Trophoblast cell (in vitro differentiated cells and primary cell): ENCODE data around the gene TTC21B.

Experiments used
- DNase-seq, 2 donors: peaks; one replicate each; pipeline ENCODE4 v3.0.0-alpha.2; 2016
- H2AFZ ChIP-seq: 2 replicates; pipeline ENCODE4 v1.6.1; 2013; ENCODE audit warnings: low read length, moderate library complexity, mild to moderate bottlenecking; ENCODE audit not compliant: insufficient read depth, poor library complexity
- H2AK5ac ChIP-seq: 2 replicates; pipeline ENCODE4 v1.6.1; 2013; ENCODE audit warnings: mild to moderate bottlenecking, low read length
- H2BK120ac ChIP-seq: 2 replicates; pipeline ENCODE4 v1.6.1; 2013; ENCODE audit warnings: low read length, mild to moderate bottlenecking, moderate library complexity; ENCODE audit not compliant: insufficient read depth, poor library complexity
- H2BK12ac ChIP-seq: 2 replicates; pipeline ENCODE4 v1.6.1; 2013; ENCODE audit warnings: mild to moderate bottlenecking, low read length, moderate library complexity
- H2BK5ac ChIP-seq: 2 replicates; pipeline ENCODE4 v1.6.1; 2013; ENCODE audit warnings: low read length, low read depth, moderate library complexity, mild to moderate bottlenecking; ENCODE audit not compliant: poor library complexity
- H3K14ac ChIP-seq: 2 replicates; pipeline ENCODE4 v1.6.1; 2013; ENCODE audit warnings: mild to moderate bottlenecking, low read length
- H3K18ac ChIP-seq: 2 replicates; pipeline ENCODE4 v1.6.1; 2013; ENCODE audit warnings: mild to moderate bottlenecking, low read length
- H3K23ac ChIP-seq: 2 replicates; pipeline ENCODE4 v1.6.1; 2013; ENCODE audit warnings: low read length
- H3K27ac ChIP-seq: 2 replicates; pipeline ENCODE4 v1.5.1; 2013; ENCODE audit warnings: low read depth, mild to moderate bottlenecking, inconsistent platforms, low read length, moderate library complexity
- H3K27me3 ChIP-seq: 2 replicates; pipeline ENCODE4 v1.6.1; 2013; ENCODE audit warnings: inconsistent platforms, mild to moderate bottlenecking, low read length, moderate library complexity; ENCODE audit not compliant: insufficient read depth
- H3K36me3 ChIP-seq, 2 experiments: 1 replicate in 1 of 2; 2 replicates in 1 of 2; pipeline ENCODE4 v1.6.1; 2013; ENCODE audit warnings: low read length in 2 of 2, mild to moderate bottlenecking in 2 of 2, moderate library complexity in 1 of 2; ENCODE audit not compliant: insufficient read depth in 2 of 2, control insufficient read depth in 1 of 2
- H3K4ac ChIP-seq: 2 replicates; pipeline ENCODE4 v1.6.1; 2013; ENCODE audit warnings: low read depth, mild to moderate bottlenecking, low read length, moderate library complexity
- H3K4me1 ChIP-seq, 2 experiments: 1 replicate in 1 of 2; 2 replicates in 1 of 2; pipeline ENCODE4 v1.6.1; 2013; ENCODE audit warnings: low read length in 2 of 2, mild to moderate bottlenecking in 2 of 2, moderate library complexity in 1 of 2; ENCODE audit not compliant: insufficient read depth in 2 of 2, control insufficient read depth in 1 of 2
- H3K4me2 ChIP-seq: 2 replicates; pipeline ENCODE4 v1.6.1; 2013; ENCODE audit warnings: inconsistent platforms, mild to moderate bottlenecking, low read length, moderate library complexity
- H3K4me3 ChIP-seq: 2 replicates; pipeline ENCODE4 v1.5.1; 2013; ENCODE audit warnings: mild to moderate bottlenecking, low read depth, low read length, inconsistent platforms
- H3K79me1 ChIP-seq: one replicate; pipeline ENCODE4 v1.6.1; 2013; ENCODE audit warnings: low read length
- H3K79me2 ChIP-seq: 2 replicates; pipeline ENCODE4 v1.6.1; 2013; ENCODE audit warnings: low read length, mild to moderate bottlenecking; ENCODE audit not compliant: control insufficient read depth, insufficient read depth, poor library complexity
- H3K9ac ChIP-seq: 2 replicates; pipeline ENCODE4 v1.6.1; 2013; ENCODE audit warnings: mild to moderate bottlenecking, low read length
- H3K9me3 ChIP-seq: 2 replicates; pipeline ENCODE4 v1.6.1; 2013; ENCODE audit warnings: low read depth, mild to moderate bottlenecking, control low read depth, inconsistent platforms, low read length; ENCODE audit not compliant: insufficient read depth
- H4K12ac ChIP-seq: 2 replicates; pipeline ENCODE4 v1.6.1; 2013; ENCODE audit warnings: low read depth, mild to moderate bottlenecking, low read length, moderate library complexity
- H4K8ac ChIP-seq: 2 replicates; pipeline ENCODE4 v1.6.1; 2013; ENCODE audit warnings: low read depth, mild to moderate bottlenecking, low read length, moderate library complexity
- H4K91ac ChIP-seq: one replicate; pipeline ENCODE4 v1.6.1; 2013; ENCODE audit warnings: low read depth, mild to moderate bottlenecking, low read length, moderate library complexity
- WGBS: extraction: QIAGEN DNeasy Blood & Tissue Kit; methylation state at CpG from one replicate; pipeline ENCODE4 v1.1.7; 2013; ENCODE audit warnings: missing lambda C conversion rate; ENCODE audit not compliant: insufficient read length, insufficient coverage; ENCODE audit errors: extremely low coverage; 5-methylcytosine and 5-hydroxymethylcytosine counted together

Gene TTC21B

GRCh38 chr2:165847001-165847400, 106.6 kb downstream of the TTC21B start:
- no peaks in the 10 kb centered on the region for H3K79me2 ChIP-seq

GRCh38 chr2:165846056-165846455, 107.5 kb downstream of the TTC21B start:
- Histone ChIP-seq H3K27ac (no peak overlapping the region), H3K4me1 (no peaks in the 10 kb centered on the region), H4K91ac (no peak overlapping the region), H2BK5ac (no peak overlapping the region), H4K12ac (no peak overlapping the region), H4K8ac (no peak overlapping the region), H3K79me2 (no peaks in the 10 kb centered on the region), H2AFZ (no peak overlapping the region), H3K79me1 (no peaks in the 10 kb centered on the region), H3K9ac (no peak overlapping the region), H3K4me3 (no peak overlapping the region), H3K27me3 (no peaks in the 10 kb centered on the region), H3K4ac (no peak overlapping the region), H2BK120ac (no peak overlapping the region), H2BK12ac (no peak overlapping the region), H3K9me3 (no peaks in the 10 kb centered on the region), H2AK5ac (no peak overlapping the region), H3K23ac (no peak overlapping the region), H3K4me2 (no peak overlapping the region), H3K14ac (no peak overlapping the region), H3K18ac (no peak overlapping the region), H3K36me3 (no peaks in the 10 kb centered on the region)
- no peak for DNase-seq
- WGBS: no CpG with 5 or more reads among the region's 7 CpGs

More at GRCh38 chr2:165847001-165847400, 106.6 kb downstream of the TTC21B start:
- H3K4me1 ChIP-seq: no peaks in the 10 kb centered on the region
- no peak overlapping the region for H4K8ac ChIP-seq
- no peak overlapping the region for H3K4me2 ChIP-seq
- H3K18ac ChIP-seq: no peak overlapping the region
- no peaks in the 10 kb centered on the region for H3K79me1 ChIP-seq
- no peak overlapping the region for H3K27ac ChIP-seq
- no peaks in the 10 kb centered on the region for H3K27me3 ChIP-seq
- WGBS: no CpG with 5 or more reads among the region's 2 CpGs
- H3K14ac ChIP-seq: no peak overlapping the region
- no peak overlapping the region for H2AK5ac ChIP-seq
- H3K9me3 ChIP-seq: no peaks in the 10 kb centered on the region
- H2BK120ac ChIP-seq: no peak overlapping the region
- no peak overlapping the region for H4K91ac ChIP-seq
- no peak overlapping the region for H2BK12ac ChIP-seq
- no peak overlapping the region for H3K9ac ChIP-seq
- H3K36me3 ChIP-seq: no peaks in the 10 kb centered on the region
- no peak overlapping the region for H3K4me3 ChIP-seq
- no peak overlapping the region for H3K23ac ChIP-seq
- H4K12ac ChIP-seq: no peak overlapping the region
- H2BK5ac ChIP-seq: no peak overlapping the region
- no peak overlapping the region for H2AFZ ChIP-seq
- no peak overlapping the region for H3K4ac ChIP-seq
- peak in 1 of 2 donors; percentile 38 for DNase-seq

- Histone ChIP-seq H2BK120ac (no peak overlapping the region), H3K27ac (no peak overlapping the region), H4K91ac (no peak overlapping the region), H3K9me3 (no peaks in the 10 kb centered on the region), H3K36me3 (no peaks in the 10 kb centered on the region), H3K79me2 (no peaks in the 10 kb centered on the region), H4K12ac (no peak overlapping the region), H2BK12ac (no peak overlapping the region), H3K4me2 (no peak overlapping the region), H2BK5ac (no peak overlapping the region), H3K23ac (no peak overlapping the region), H3K4ac (no peak overlapping the region), H3K14ac (no peak overlapping the region), H2AFZ (no peak overlapping the region), H3K79me1 (no peaks in the 10 kb centered on the region), H3K4me1 (peaks cover 0 to 3% of the 10 kb centered on the region in 2 experiments), H2AK5ac (no peak overlapping the region), H4K8ac (no peak overlapping the region), H3K18ac (no peak overlapping the region), H3K27me3 (no peaks in the 10 kb centered on the region), H3K9ac (no peak overlapping the region), H3K4me3 (no peak overlapping the region)
- peak in 1 of 2 donors; percentile 57 for DNase-seq
- no CpG with 5 or more reads among the region's 2 CpGs for WGBS
Observed at GRCh38 chr2:165844216-165844615, 109.4 kb downstream of the TTC21B start.

- H3K9me3 ChIP-seq: no peaks in the 10 kb centered on the region
- no peaks in the 10 kb centered on the region for H3K36me3 ChIP-seq
- no peak overlapping the region for H2AK5ac ChIP-seq
- no peak overlapping the region for H4K12ac ChIP-seq
- no peak overlapping the region for H3K4me2 ChIP-seq
- H4K8ac ChIP-seq: no peak overlapping the region
- no peak overlapping the region for H3K4ac ChIP-seq
- H3K9ac ChIP-seq: no peak overlapping the region
- no peaks in the 10 kb centered on the region for H3K79me2 ChIP-seq
- H2BK5ac ChIP-seq: no peak overlapping the region
- H2BK120ac ChIP-seq: no peak overlapping the region
- no peak overlapping the region for H3K4me3 ChIP-seq
- no CpG with 5 or more reads among the region's 1 CpG for WGBS
- DNase-seq: no peak
- no peak overlapping the region for H3K14ac ChIP-seq
- H2AFZ ChIP-seq: no peak overlapping the region
- no peak overlapping the region for H2BK12ac ChIP-seq
- no peak overlapping the region for H3K27ac ChIP-seq
- no peaks in the 10 kb centered on the region for H3K79me1 ChIP-seq
- H3K27me3 ChIP-seq: no peaks in the 10 kb centered on the region
- peaks cover 0 to 3% of the 10 kb centered on the region in 2 experiments for H3K4me1 ChIP-seq
- H3K23ac ChIP-seq: no peak overlapping the region
- H3K18ac ChIP-seq: no peak overlapping the region
- no peak overlapping the region for H4K91ac ChIP-seq
Observed at GRCh38 chr2:165843351-165843750, 110.2 kb downstream of the TTC21B start.
